Lung (tissue), 12 donors: ENCODE results near the gene ADAMTSL1. TPM values are rescaled to one million over a fixed set of nuclear protein-coding genes. Genes with fewer than 3 reads are reported as not detected.

Experiments used
- ATAC-seq: fragments of 200-7000 bp; cut with Tn5 transposase; one replicate; pipeline ENCODE4 v1.9.1; 2020; ENCODE audit warnings: moderate number of reproducible peaks; ENCODE audit not compliant: insufficient read depth, low FRiP score
- DNase-seq, 3 donors: peaks; one replicate each; pipeline ENCODE4 v3.0.0-alpha.2; 2013 to 2017
- H3K27ac ChIP-seq, 2 donors: one replicate each; pipeline ENCODE4 v1.5.1; 2013; ENCODE audit warnings: mild to moderate bottlenecking in 2 of 2, moderate library complexity in 2 of 2, control low read depth in 1 of 2, inconsistent platforms in 1 of 2, low read depth in 1 of 2, low read length in 1 of 2
- H3K27me3 ChIP-seq, 3 donors: one replicate each; pipeline ENCODE4 v1.5.1; 2013; ENCODE audit warnings: low read length in 2 of 3; ENCODE audit not compliant: control insufficient read depth in 3 of 3, insufficient read depth in 3 of 3
- H3K36me3 ChIP-seq, 4 donors: one replicate each; pipeline ENCODE4 v1.5.1; 2013; ENCODE audit warnings: low read length in 4 of 4, mild to moderate bottlenecking in 1 of 4, moderate library complexity in 1 of 4; ENCODE audit not compliant: control insufficient read depth in 4 of 4, insufficient read depth in 4 of 4
- H3K4me1 ChIP-seq, 5 donors: one replicate each; pipeline ENCODE4 v1.5.1; 2013; ENCODE audit warnings: low read length in 5 of 5, mild to moderate bottlenecking in 2 of 5, moderate library complexity in 1 of 5; ENCODE audit not compliant: control insufficient read depth in 5 of 5, insufficient read depth in 5 of 5
- H3K4me3 ChIP-seq: one replicate; pipeline ENCODE4 v1.5.1; 2013; ENCODE audit warnings: mild to moderate bottlenecking, control low read depth, moderate library complexity
- H3K9ac ChIP-seq, 2 donors: one replicate each; pipeline ENCODE4 v1.5.1; 2013; ENCODE audit warnings: low read length in 2 of 2, control low read depth in 1 of 2; ENCODE audit not compliant: insufficient read depth in 1 of 2
- H3K9me3 ChIP-seq, 4 donors: one replicate each; pipeline ENCODE4 v1.5.1; 2013; ENCODE audit warnings: low read length in 3 of 4, mild to moderate bottlenecking in 1 of 4, moderate library complexity in 1 of 4; ENCODE audit not compliant: control insufficient read depth in 4 of 4, insufficient read depth in 3 of 4
- CTCF ChIP-seq: IDR thresholded peaks from 2 replicates; pipeline ENCODE4 v1.5.1; 2012; ENCODE audit warnings: mild to moderate bottlenecking; ENCODE audit errors: control extremely low read depth, extremely low read depth
- WGBS, 2 donors: extraction: QIAGEN DNeasy Blood & Tissue Kit; methylation state at CpG; one replicate each; pipeline ENCODE4 v1.1.7; 2013; 5-methylcytosine and 5-hydroxymethylcytosine counted together
- polyA plus RNA-seq, 2 donors: library from polyadenylated mRNA; stranded (reverse); fragments of 200-250 nt; gene quantifications; one replicate each; pipeline ENCODE4 v1.2.1, GENCODE V29; 2013
- total RNA-seq, 2 donors: library from RNA; depleted of rRNA in 1 of 2; stranded (reverse); fragments of >200 nt in 1 of 2; gene quantifications; one replicate each; pipeline ENCODE4 v1.2.1, GENCODE V29; 2014 to 2021
- donor health status: control.
- donor health status: control.
- donor health status: Bipolar disorder and iron deficiency.
- donor health status: healthy.
- donor health status: DM: yes; HTN: yes; CAD: no.

The ADAMTSL1 gene
- total and polyA plus RNA-seq, 4 donors = 0.25 to 36.2 (median 1.4) TPM

GRCh38 chr9:18920141-18921084 lies 446.5 kb downstream of the ADAMTSL1 start:
- WGBS, 2 donors = 75 to 84% methylated on average over 4 of the region's 4 CpGs
- Histone ChIP-seq H3K9me3 (no peaks in the 10 kb centered on the region), H3K27me3 (no peaks in the 10 kb centered on the region), H3K36me3 (no peaks in the 10 kb centered on the region), H3K27ac (no peak overlapping the region), H3K9ac (no peak overlapping the region), H3K4me1 (peaks cover 0 to 8% (median 2%) of the 10 kb centered on the region in 5 donors), H3K4me3 (no peak overlapping the region)
- TF ChIP-seq CTCF = no peak
- DNase-seq (peak in 1 of 3 donors; percentile 11), ATAC-seq (no peak)

- Histone ChIP-seq H3K9me3 (no peaks in the 10 kb centered on the region), H3K27ac (no peak overlapping the region), H3K4me3 (no peak overlapping the region), H3K27me3 (no peaks in the 10 kb centered on the region), H3K9ac (no peak overlapping the region), H3K4me1 (peaks cover 0 to 8% (median 2%) of the 10 kb centered on the region in 5 donors), H3K36me3 (no peaks in the 10 kb centered on the region)
- ATAC-seq (no peak), DNase-seq (no peak)
- no peak for TF ChIP-seq CTCF
- WGBS, 2 donors = 75 to 88% methylated on average over 7 of the region's 7 CpGs
Observed at GRCh38 chr9:18921366-18922075, 447.6 kb downstream of the ADAMTSL1 start.

- DNase-seq (no peak), ATAC-seq (no peak)
- no peaks in the 10 kb centered on the region for H3K36me3 ChIP-seq
- TF ChIP-seq CTCF = no peak
- H3K9ac ChIP-seq = no peak overlapping the region
- no peak overlapping the region for H3K27ac ChIP-seq
- no peaks in the 10 kb centered on the region for H3K27me3 ChIP-seq
- H3K9me3 ChIP-seq = no peaks in the 10 kb centered on the region
- peaks cover 0 to 8% (median 2%) of the 10 kb centered on the region in 5 donors for H3K4me1 ChIP-seq
- no peak overlapping the region for H3K4me3 ChIP-seq
- WGBS, 2 donors = 80 to 86% methylated on average over 8 of the region's 8 CpGs
Observed at GRCh38 chr9:18922161-18922885, 448.4 kb downstream of the ADAMTSL1 start.
